ENCODE results near the gene RCAN3. TPM values are rescaled to one million over a fixed set of nuclear protein-coding genes. Genes with fewer than 3 reads are reported as not detected.
A peak's percentile ranks its signal among the peaks of the same experiment; 100 is the strongest.
"Not testable (repeated sequence)": the region's sequence is repeated elsewhere in the genome, so short reads cannot be mapped to it uniquely, and the experiment has no call there.

RCAN3 gene
- total and polyA plus RNA-seq, 2 of the 13 experiments (the other 11 are each of a cell fraction or from before 2014, with no cell fraction given) = 12.2 to 13.3 TPM

DNA sequence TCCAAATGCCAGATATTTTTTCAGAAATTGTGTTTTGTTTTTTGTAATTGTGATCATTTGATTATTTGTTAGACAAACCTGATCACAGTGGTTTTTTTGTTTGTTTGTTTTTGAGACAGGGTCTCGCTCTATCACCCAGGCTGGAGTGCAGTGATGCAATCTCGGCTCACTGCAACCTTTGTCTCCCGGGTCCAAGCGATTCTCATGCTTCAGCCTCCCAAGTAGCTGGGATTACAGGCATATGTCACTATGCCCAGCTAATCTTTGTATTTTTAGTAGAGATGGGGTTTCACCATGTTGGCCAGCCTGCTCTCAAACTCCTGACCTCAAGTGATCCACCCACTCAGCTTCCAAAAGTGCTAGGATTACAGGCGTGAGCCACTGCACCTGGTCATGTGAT lies 46.6 kb downstream of the RCAN3 start:
- 1% methylated on average over 5 of the region's 5 CpGs for WGBS (ENCODE audit: low lambda C conversion rate)
- H3K36me3 ChIP-seq (replicated peaks in 1 of 2; ENCODE audit: control insufficient read depth in 1 of 2, insufficient read depth in 2 of 2, low read length in 2 of 2); H2AFZ ChIP-seq (ENCODE audit: low read length); H3K4me3 ChIP-seq (replicated peaks in 1 of 3; ENCODE audit: insufficient read depth in 1 of 3, low read depth in 2 of 3, low read length in 3 of 3); H3K9me3 ChIP-seq (ENCODE audit: low read length); CTCF ChIA-PET (ENCODE audit: low intra/inter-chr PET ratio, low total read pairs); H4K20me1 ChIP-seq (ENCODE audit: insufficient read depth, low read length); BruUV-seq (replicated peaks); intact Hi-C loops (cut with micrococcal nuclease; ENCODE audit: unreplicated experiment); H3K27me3 ChIP-seq (ENCODE audit: control insufficient read depth in 1 of 2, insufficient read depth in 2 of 2, low read length in 2 of 2); ATAC-seq; H3K79me2 ChIP-seq (ENCODE audit: insufficient read depth, low read length); TF ChIP-seq EP300 (CRISPR knock-in tag; IDR thresholded peaks at IDR 0.05; ENCODE audit: borderline replicate concordance): not testable (repeated sequence)
- Histone ChIP-seq H3K4me1 (ENCODE audit: insufficient read depth, low read length) (peaks cover 73% of the 10 kb centered on the region), H3K4me2 (ENCODE audit: low read depth, low read length) (peak overlapping the region; percentile 11; the same call in 1 of the 2 replicates), H3K27ac (ENCODE audit: extremely low read length, insufficient read depth, low read length) (peak overlapping the region; percentile 69), H3K9ac (ENCODE audit: insufficient read depth, low read depth, low read length) (peak overlapping the region; percentile 17)
- in situ Hi-C loops (cut with HindIII; ENCODE audit: extremely low pct_ligation_motif_present, low pct_unique_long_range_greater_than_20kb) = loop anchor here (10.0 kb wide), 1 partner anchor 86 kb away; no protein-coding TSS in a partner anchor
- DNase-seq (ENCODE audit: low spot score) (peak; percentile 52), FAIRE-seq (peak; percentile 81)
- POLR2A ChIA-PET = interaction anchor here (0.9 to 1.4 kb wide), 5 partner anchors 8 to 47 kb away, joined by 3 to 8 read pairs (median 3); partner anchors contain the start of gene RCAN3
- TF ChIP-seq SOX5 (CRISPR knock-in tag; IDR thresholded peaks at IDR 0.05; ENCODE audit: borderline replicate concordance) = peak; percentile 56; the same call in 1 of the 2 replicates
- TF ChIP-seq DPF2 (CRISPR knock-in tag; IDR thresholded peaks at IDR 0.05; ENCODE audit: borderline replicate concordance, low read depth) = peak; percentile 62; the same call in 1 of the 2 replicates
- TF ChIP-seq THAP11 (CRISPR knock-in tag; IDR thresholded peaks at IDR 0.05) = peak; percentile 58; the same call in 1 of the 2 replicates
- TF ChIP-seq ZNF121 (CRISPR knock-in tag; IDR thresholded peaks at IDR 0.05) = 0 out of 2 replicates have a peak, but pooled peaks have one; percentile 28
- TF ChIP-seq SAP130 (CRISPR knock-in tag; IDR thresholded peaks at IDR 0.05; ENCODE audit: low read depth) = peak; percentile 52
- TF ChIP-seq EP300 (IDR thresholded peaks at IDR 0.05; ENCODE audit: low read depth in 2 of 2, low read length in 2 of 2) = 0 out of 4 replicates have a peak, but pooled peaks of 1 of the 2 experiments have one; percentile 26
- peak; percentile 34; the same call in 1 of the 2 replicates for TF ChIP-seq ZNF501 (CRISPR knock-in tag; IDR thresholded peaks at IDR 0.05)
- 0 out of 2 replicates have a peak, but pooled peaks have one; percentile 28 for TF ChIP-seq KDM6A (CRISPR knock-in tag; IDR thresholded peaks at IDR 0.05; ENCODE audit: low read depth)
- peak; percentile 62 for TF ChIP-seq NCOR1 (IDR thresholded peaks at IDR 0.05; ENCODE audit: borderline replicate concordance, low read length)
- TF ChIP-seq ERF (CRISPR knock-in tag; IDR thresholded peaks at IDR 0.05) = 0 out of 2 replicates have a peak, but pooled peaks have one; percentile 28
- peak; percentile 19; the same call in 1 of the 2 replicates for TF ChIP-seq RXRA (CRISPR knock-in tag; IDR thresholded peaks at IDR 0.05)
- TF ChIP-seq FOXO1 (CRISPR knock-in tag; IDR thresholded peaks at IDR 0.05) = peak; percentile 64; the same call in 1 of the 2 replicates
- TF ChIP-seq ZBTB7B (CRISPR knock-in tag; IDR thresholded peaks at IDR 0.05) = 0 out of 2 replicates have a peak, but pooled peaks have one; percentile 34
- TF ChIP-seq, protein P1, sequence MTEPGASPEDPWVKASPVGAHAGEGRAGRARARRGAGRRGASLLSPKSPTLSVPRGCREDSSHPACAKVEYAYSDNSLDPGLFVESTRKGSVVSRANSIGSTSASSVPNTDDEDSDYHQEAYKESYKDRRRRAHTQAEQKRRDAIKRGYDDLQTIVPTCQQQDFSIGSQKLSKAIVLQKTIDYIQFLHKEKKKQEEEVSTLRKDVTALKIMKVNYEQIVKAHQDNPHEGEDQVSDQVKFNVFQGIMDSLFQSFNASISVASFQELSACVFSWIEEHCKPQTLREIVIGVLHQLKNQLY (CRISPR knock-in tag; IDR thresholded peaks at IDR 0.05) = 0 out of 2 replicates have a peak, but pooled peaks have one; percentile 18
- TF ChIP-seq SIX1 (CRISPR knock-in tag; IDR thresholded peaks at IDR 0.05; ENCODE audit: borderline replicate concordance) = peak; percentile 28; the same call in 1 of the 2 replicates
- TF ChIP-seq HNF4A (CRISPR knock-in tag; IDR thresholded peaks at IDR 0.05) = peak; percentile 90
- 0 out of 2 replicates have a peak, but pooled peaks have one; percentile 27 for TF ChIP-seq KMT2B (CRISPR knock-in tag; IDR thresholded peaks at IDR 0.05)
- TF ChIP-seq, protein P2, sequence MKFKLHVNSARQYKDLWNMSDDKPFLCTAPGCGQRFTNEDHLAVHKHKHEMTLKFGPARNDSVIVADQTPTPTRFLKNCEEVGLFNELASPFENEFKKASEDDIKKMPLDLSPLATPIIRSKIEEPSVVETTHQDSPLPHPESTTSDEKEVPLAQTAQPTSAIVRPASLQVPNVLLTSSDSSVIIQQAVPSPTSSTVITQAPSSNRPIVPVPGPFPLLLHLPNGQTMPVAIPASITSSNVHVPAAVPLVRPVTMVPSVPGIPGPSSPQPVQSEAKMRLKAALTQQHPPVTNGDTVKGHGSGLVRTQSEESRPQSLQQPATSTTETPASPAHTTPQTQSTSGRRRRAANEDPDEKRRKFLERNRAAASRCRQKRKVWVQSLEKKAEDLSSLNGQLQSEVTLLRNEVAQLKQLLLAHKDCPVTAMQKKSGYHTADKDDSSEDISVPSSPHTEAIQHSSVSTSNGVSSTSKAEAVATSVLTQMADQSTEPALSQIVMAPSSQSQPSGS (CRISPR knock-in tag; IDR thresholded peaks at IDR 0.05) = peak; percentile 72
- peak; percentile 56; the same call in 1 of the 2 replicates for TF ChIP-seq ZNF350 (CRISPR knock-in tag; IDR thresholded peaks at IDR 0.05; ENCODE audit: borderline replicate concordance, low read depth)
- peak; percentile 29; the same call in 1 of the 2 replicates for TF ChIP-seq NR2F6 (IDR thresholded peaks at IDR 0.05)
- peak; percentile 43; the same call in 1 of the 2 replicates for TF ChIP-seq NR2F6 (CRISPR knock-in tag; IDR thresholded peaks at IDR 0.05)
- 0 out of 2 replicates have a peak, but pooled peaks have one; percentile 42 for TF ChIP-seq GFI1 (CRISPR knock-in tag; IDR thresholded peaks at IDR 0.05; ENCODE audit: borderline replicate concordance)
- TF ChIP-seq LCORL (IDR thresholded peaks at IDR 0.05) = 0 out of 2 replicates have a peak, but pooled peaks have one; percentile 5
- peak; percentile 59 for TF ChIP-seq LCORL (CRISPR knock-in tag; IDR thresholded peaks at IDR 0.05)
- TF ChIP-seq FOXK1 (CRISPR knock-in tag; IDR thresholded peaks at IDR 0.05; ENCODE audit: borderline replicate concordance, low read depth) = peak; percentile 52; the same call in 1 of the 2 replicates
- peak; percentile 46 for TF ChIP-seq TEAD3 (CRISPR knock-in tag; optimal IDR thresholded peaks at IDR 0.05; ENCODE audit: borderline replicate concordance)

Measured in HepG2 (cell line).